B cell (primary cell): ENCODE measurements around the gene RMC1. TPM values are rescaled to one million over a fixed set of nuclear protein-coding genes. Genes with fewer than 3 reads are reported as not detected.

Source experiments
- ATAC-seq: fragments of 200-7000 bp; cut with Tn5 transposase; one replicate; pipeline ENCODE4 v1.10.0; 2021; ENCODE audit warnings: low read depth, mild to moderate bottlenecking, moderate number of reproducible peaks, moderate library complexity
- CTCF ChIA-PET: fragments of 350-600 bp; sonication (Branson Sonifier 250); formaldehyde crosslinking; loops from one replicate; lab custom pipeline; 2021; ENCODE audit warnings: antibody characterized with exemption, inconsistent platforms; lab: Charles Lee
- POLR2A ChIA-PET: fragments of 350-600 bp; sonication (Branson Sonifier 250); formaldehyde crosslinking; loops from one replicate; lab custom pipeline; 2021; ENCODE audit warnings: antibody characterized with exemption; lab: Charles Lee
- DNase-seq: peaks from one replicate; pipeline ENCODE4 v3.0.0; 2013
- H2AFZ ChIP-seq: 2 replicates; pipeline ENCODE4 v1.6.1; 2012; ENCODE audit warnings: mild to moderate bottlenecking, low read depth, low read length; ENCODE audit not compliant: insufficient read depth, poor library complexity, severe bottlenecking
- H3K27ac ChIP-seq, 2 donors: 1 replicate in 1 of 2; 2 replicates in 1 of 2; pipeline ENCODE4 v1.5.1; 2012 to 2013; ENCODE audit warnings: low read length in 2 of 2, mild to moderate bottlenecking in 2 of 2, moderate library complexity in 1 of 2
- H3K27me3 ChIP-seq, 4 experiments: fragments of 200-600 bp in 1 of 4; sonication (generic) in 1 of 4; replicated peaks in 1 of 4; 1 replicate in 2 of 4; 2 replicates in 2 of 4; pipeline versions ENCODE4 v1.6.1 to v1.7.0; 2013 to 2016; ENCODE audit warnings: low read length in 3 of 4, mild to moderate bottlenecking in 2 of 4, mixed read lengths in 1 of 4, moderate library complexity in 1 of 4; ENCODE audit not compliant: insufficient read depth in 4 of 4, control insufficient read depth in 3 of 4; ENCODE audit errors: control extremely low read depth in 1 of 4
- H3K36me3 ChIP-seq, 2 experiments: replicated peaks in 1 of 2; 1 replicate in 1 of 2; 2 replicates in 1 of 2; pipeline versions ENCODE4 v1.6.1 to v1.7.1; 2013; ENCODE audit warnings: low read length in 1 of 2; ENCODE audit not compliant: insufficient read depth in 2 of 2, control insufficient read depth in 1 of 2; ENCODE audit errors: control extremely low read depth in 1 of 2, extremely low read depth in 1 of 2
- H3K4me1 ChIP-seq, 2 donors: fragments of 200-600 bp in 1 of 2; sonication (generic) in 1 of 2; 1 replicate in 1 of 2; 2 replicates in 1 of 2; pipeline versions ENCODE4 v1.5.1 to v1.6.1; 2013 to 2017; ENCODE audit warnings: low read length in 2 of 2; ENCODE audit not compliant: control insufficient read depth in 2 of 2, insufficient read depth in 2 of 2
- H3K4me2 ChIP-seq: replicated peaks from 2 replicates; pipeline ENCODE3; 2012; ENCODE audit warnings: mild to moderate bottlenecking, low read depth, low read length; ENCODE audit not compliant: poor library complexity, severe bottlenecking
- H3K4me3 ChIP-seq, 5 experiments: fragments of 200-600 bp in 1 of 5; sonication (generic) in 1 of 5; 1 replicate in 3 of 5; 2 replicates in 2 of 5; pipeline versions ENCODE4 v1.5.1 to v1.7.0; 2011 to 2016; ENCODE audit warnings: low read length in 4 of 5, mild to moderate bottlenecking in 4 of 5, low read depth in 2 of 5, control low read depth in 1 of 5, moderate library complexity in 1 of 5; ENCODE audit not compliant: insufficient read depth in 1 of 5; ENCODE audit errors: control extremely low read depth in 1 of 5, extremely low read depth in 1 of 5
- H3K79me2 ChIP-seq: fragments of 200-600 bp; sonication (generic); one replicate; pipeline ENCODE4 v1.6.0; 2016; ENCODE audit warnings: low read length; ENCODE audit not compliant: control insufficient read depth, insufficient read depth
- H3K9ac ChIP-seq: fragments of 200-600 bp; sonication (generic); 2 replicates; pipeline ENCODE4 v1.6.1; 2017; ENCODE audit warnings: mild to moderate bottlenecking, low read length, moderate library complexity
- H3K9me3 ChIP-seq, 3 donors: one replicate each; pipeline versions ENCODE4 v1.6.1 to v1.7.1; 2013; ENCODE audit warnings: low read length in 2 of 3; ENCODE audit not compliant: control insufficient read depth in 2 of 3, insufficient read depth in 1 of 3; ENCODE audit errors: control extremely low read depth in 1 of 3
- H4K20me1 ChIP-seq: 2 replicates; pipeline ENCODE4 v1.6.0; 2012; ENCODE audit warnings: mild to moderate bottlenecking, low read length; ENCODE audit not compliant: insufficient read depth, control insufficient read depth, poor library complexity, severe bottlenecking
- H3K27ac Mint-ChIP-seq: one replicate; pipeline ENCODE4 v1.8.0; 2021; ENCODE audit warnings: mixed read lengths
- H3K27me3 Mint-ChIP-seq: one replicate; pipeline ENCODE4 v1.8.0; 2021; ENCODE audit warnings: mixed read lengths
- H3K4me1 Mint-ChIP-seq: one replicate; pipeline ENCODE4 v1.8.0; 2021; ENCODE audit warnings: mixed read lengths
- H3K4me3 Mint-ChIP-seq: one replicate; pipeline ENCODE4 v1.8.0; 2021; ENCODE audit warnings: mixed read lengths
- H3K9me3 Mint-ChIP-seq: one replicate; pipeline ENCODE4 v1.8.0; 2022; ENCODE audit warnings: mixed read lengths; ENCODE audit not compliant: insufficient read depth
- CTCF ChIP-seq: fragments of 200-600 bp; IDR thresholded peaks from one replicate; pipeline ENCODE4 v1.8.0; 2022; ENCODE audit warnings: antibody characterized with exemption, mild to moderate bottlenecking
- EZH2 ChIP-seq: IDR thresholded peaks from 2 replicates; pipeline ENCODE4 v1.6.1; 2012; ENCODE audit warnings: borderline replicate concordance, low read depth, mild to moderate bottlenecking, moderate library complexity, low read length; ENCODE audit not compliant: insufficient read depth, poor library complexity, severe bottlenecking
- WGBS: methylation state at CpG from one replicate; pipeline ENCODE4 v1.1.5; 2013; ENCODE audit warnings: missing lambda C conversion rate; ENCODE audit not compliant: insufficient coverage; 5-methylcytosine and 5-hydroxymethylcytosine counted together
- intact Hi-C: fragments of 100-400 bp; cut with micrococcal nuclease; formaldehyde crosslinking; loops from one replicate; pipeline ENCODE4 v1.10.0; 2022
- polyA plus RNA-seq: library from polyadenylated mRNA; depleted of rRNA; stranded (reverse); fragments of >200 nt; gene quantifications from 2 replicates; pipeline ENCODE4 v1.2.3, GENCODE V29; 2012
- total RNA-seq, 2 donors: library from RNA; stranded (reverse); fragments of 120-200 nt in 1 of 2; gene quantifications; 1 replicate in 1 of 2; 2 replicates in 1 of 2; pipeline versions ENCODE4 v1.2.3 to v1.2.4, GENCODE V29; 2013 to 2022

RMC1 gene
- total and polyA plus RNA-seq, 2 donors (not counting 1 experiment from before 2014, with no cell fraction given) = 77.3 to 137 TPM

DNA sequence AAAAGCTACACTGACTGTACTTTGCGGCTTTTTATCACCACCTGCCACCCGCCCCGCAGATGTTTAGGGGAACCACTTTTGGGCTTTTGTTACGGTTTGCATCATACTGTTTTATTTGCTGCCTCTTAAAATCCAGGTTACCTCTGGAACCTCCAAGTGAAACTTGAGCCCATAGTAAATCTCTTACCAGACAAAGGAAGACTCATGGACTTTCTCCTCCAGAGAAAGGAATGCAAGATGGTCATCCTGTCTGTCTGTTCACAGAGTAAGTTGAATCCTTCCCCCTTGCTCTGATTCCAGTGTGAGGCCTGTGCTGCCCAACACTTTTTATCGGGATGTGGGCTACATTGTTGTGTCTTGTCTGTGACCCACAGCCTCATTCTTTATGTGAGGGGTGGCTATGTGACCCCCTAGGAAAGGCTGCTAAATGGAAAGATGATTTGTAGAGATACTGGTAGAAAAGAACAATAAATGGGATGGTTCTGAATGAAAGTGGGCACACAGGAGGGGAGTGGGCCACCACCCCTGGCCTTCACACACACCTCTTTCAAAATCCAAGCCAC, 23.3 kb downstream of the RMC1 start:
- no peak overlapping the region for H3K4me2 ChIP-seq
- H3K36me3 ChIP-seq = peaks cover 8 to 89% of the 10 kb centered on the region in 2 experiments
- ChIA-PET CTCF (interaction anchor here (3.4 kb wide), 1 partner anchor 11 kb away, joined by 14 read pairs; no protein-coding TSS in a partner anchor), POLR2A (no interaction called here)
- H3K27ac Mint-ChIP-seq = no peak overlapping the region
- no peak overlapping the region for H3K27ac ChIP-seq
- H3K9me3 Mint-ChIP-seq = no peaks in the 10 kb centered on the region
- H3K4me1 ChIP-seq = peaks cover 0 to 6% of the 10 kb centered on the region in 2 donors
- no peak overlapping the region for H3K4me3 ChIP-seq
- no peak for TF ChIP-seq EZH2
- TF ChIP-seq CTCF = no peak
- no peak overlapping the region for H3K4me3 Mint-ChIP-seq
- ATAC-seq (no peak), DNase-seq (no peak)
- no peaks in the 10 kb centered on the region for H3K9me3 ChIP-seq
- intact Hi-C loops = no loop called here
- no peak overlapping the region for H2AFZ ChIP-seq
- H3K27me3 Mint-ChIP-seq = no peaks in the 10 kb centered on the region
- no peaks in the 10 kb centered on the region for H3K79me2 ChIP-seq
- H3K9ac ChIP-seq = no peak overlapping the region
- 97% methylated on average over 4 of the region's 5 CpGs for WGBS
- peaks cover 14% of the 10 kb centered on the region for H4K20me1 ChIP-seq
- no peaks in the 10 kb centered on the region for H3K27me3 ChIP-seq
- peaks cover 10% of the 10 kb centered on the region for H3K4me1 Mint-ChIP-seq

DNA sequence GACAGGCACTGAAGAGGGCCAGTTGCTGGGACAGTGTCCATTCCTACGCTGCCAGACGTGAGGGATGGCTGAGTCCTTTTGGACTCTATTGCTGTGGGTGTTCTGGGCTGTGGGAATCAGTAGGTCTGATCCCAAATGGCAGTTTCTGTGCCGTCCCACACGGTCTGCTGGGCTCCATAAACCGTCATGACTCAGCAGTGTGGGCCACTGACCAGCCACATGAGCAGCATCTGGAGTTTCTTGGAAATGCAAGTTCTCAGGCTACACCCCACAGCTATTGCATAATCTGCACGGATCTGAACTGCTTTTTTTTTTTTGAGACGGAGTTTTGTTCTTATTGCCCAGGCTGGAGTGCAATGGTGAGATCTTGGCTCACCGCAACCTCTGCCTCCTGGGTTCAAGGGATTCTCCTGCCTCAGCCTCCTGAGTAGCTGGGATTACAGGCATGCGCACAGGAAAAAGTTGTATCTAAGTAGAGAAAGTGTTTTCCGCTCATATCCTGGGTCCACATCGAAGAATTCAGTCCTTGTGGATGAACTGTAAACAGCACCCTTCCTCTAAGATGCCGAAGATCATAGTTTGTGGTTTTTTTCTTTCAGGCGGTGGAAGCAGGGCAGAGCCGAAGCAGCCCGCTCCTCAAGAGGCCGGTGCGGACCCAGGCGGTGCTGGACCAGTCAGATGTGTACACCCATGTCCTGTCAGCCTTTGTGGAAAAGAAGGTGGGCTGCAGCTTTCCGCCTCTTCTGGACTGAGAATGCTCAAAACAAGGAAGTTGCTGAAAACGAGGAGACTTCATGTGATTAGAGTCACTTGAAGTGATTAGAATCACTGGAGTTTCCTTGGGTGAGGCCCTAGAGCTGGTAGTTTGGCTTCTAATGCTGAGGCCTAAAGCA, 25.5 kb downstream of the RMC1 start:
- no peaks in the 10 kb centered on the region for H3K79me2 ChIP-seq
- no peak overlapping the region for H2AFZ ChIP-seq
- no peaks in the 10 kb centered on the region for H3K9me3 ChIP-seq
- no peaks in the 10 kb centered on the region for H3K27me3 ChIP-seq
- H3K4me1 ChIP-seq = no peaks in the 10 kb centered on the region
- Mint-ChIP-seq H3K27me3 (no peaks in the 10 kb centered on the region), H3K4me1 (peaks cover 1% of the 10 kb centered on the region), H3K9me3 (no peaks in the 10 kb centered on the region), H3K4me3 (no peak overlapping the region), H3K27ac (peak overlapping the region; percentile 20)
- no peak for DNase-seq
- no peak for ATAC-seq
- H3K27ac ChIP-seq = no peak overlapping the region
- no peak overlapping the region for H3K9ac ChIP-seq
- ChIA-PET POLR2A (no interaction called here), CTCF (no interaction called here)
- H3K36me3 ChIP-seq = peaks cover 6 to 92% of the 10 kb centered on the region in 2 experiments
- no peak overlapping the region for H3K4me2 ChIP-seq
- TF ChIP-seq CTCF (no peak), EZH2 (no peak)
- H3K4me3 ChIP-seq = no peak overlapping the region
- H4K20me1 ChIP-seq = no peaks in the 10 kb centered on the region
- WGBS = 93% methylated on average over 20 of the region's 20 CpGs
- intact Hi-C loops = no loop called here
